GM12892 (cell line): ENCODE measurements around the gene FSTL4.

Experiments used
- DNase-seq: peaks from one replicate; pipeline ENCODE4 v3.0.0; 2011; ENCODE audit not compliant: insufficient read length
- FAIRE-seq: peaks from 2 replicates; lab custom pipeline; 2011; peaks lifted over from hg19 to GRCh38; lab: Jason Lieb, UNC
- POLR2A ChIP-seq: IDR thresholded peaks from 2 replicates; pipeline ENCODE4 v1.6.1; 2011; ENCODE audit warnings: low read depth, low read length, control low read depth
- POLR2AphosphoS5 ChIP-seq: IDR thresholded peaks from 2 replicates; pipeline ENCODE4 v1.6.1; 2011; ENCODE audit warnings: low read depth, low read length, control low read depth
- TAF1 ChIP-seq: IDR thresholded peaks from 2 replicates; pipeline ENCODE4 v1.6.1; 2011; ENCODE audit warnings: low read depth, mild to moderate bottlenecking, control low read depth, low read length, borderline replicate concordance

FSTL4 gene

GRCh38 chr5:133203317-133204305 is 408.7 kb downstream of the FSTL4 start:
- FAIRE-seq = no peak
- DNase-seq = no peak
- no peak for TF ChIP-seq TAF1
- no peak for TF ChIP-seq POLR2A
- no peak for TF ChIP-seq POLR2AphosphoS5

DNA sequence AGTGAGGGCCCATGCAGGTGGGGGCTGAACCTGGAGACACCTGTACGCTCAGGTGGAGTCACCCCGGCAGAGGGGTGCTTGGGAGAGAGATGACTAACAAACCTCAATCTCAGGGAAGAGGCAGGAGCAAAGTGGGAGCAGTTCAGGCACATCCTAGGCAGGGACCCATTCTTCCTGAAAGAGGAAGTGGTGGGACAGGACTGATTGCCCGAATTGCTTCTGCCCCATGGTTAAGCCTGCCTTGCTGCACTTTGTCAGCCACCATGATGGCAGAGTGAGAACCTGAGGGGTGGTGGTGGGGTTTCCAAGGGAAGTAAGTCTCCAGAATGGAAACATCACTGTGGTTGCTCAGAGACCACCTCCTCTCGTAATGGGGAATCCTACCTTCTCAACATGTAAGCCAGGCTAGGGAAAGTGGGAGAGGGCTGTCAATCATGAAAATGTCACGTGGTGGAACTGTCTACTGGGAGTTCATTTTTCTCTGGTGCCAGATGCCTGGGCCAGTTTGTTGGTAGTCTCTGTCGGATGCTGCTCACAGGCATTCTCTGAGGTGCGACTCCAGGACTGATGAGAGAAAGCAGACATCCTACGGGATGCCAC is 410.2 kb downstream of the FSTL4 start:
- TF ChIP-seq POLR2A (no peak), POLR2AphosphoS5 (no peak)
- DNase-seq = no peak
- FAIRE-seq = no peak

DNA sequence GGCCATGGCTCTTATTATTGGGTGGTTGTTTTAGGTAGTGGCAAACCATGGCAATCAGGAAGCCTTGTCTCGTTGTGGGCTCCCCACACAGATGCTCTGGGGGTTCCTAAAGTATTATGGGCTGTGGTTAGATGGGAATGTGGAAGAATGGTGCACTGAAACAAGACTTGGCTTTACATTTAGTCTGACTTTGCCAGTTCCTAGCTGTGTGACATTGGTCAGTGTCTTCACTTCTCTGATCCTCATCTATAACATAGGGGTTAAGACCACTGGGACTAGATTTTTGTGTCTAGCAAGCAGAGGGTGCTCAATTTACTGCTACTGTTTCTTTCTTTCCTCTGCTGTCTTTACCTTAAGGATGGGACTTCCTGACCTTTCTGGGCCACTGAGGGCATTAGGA is 411.0 kb downstream of the FSTL4 start:
- FAIRE-seq (no peak), DNase-seq (no peak)
- TF ChIP-seq POLR2A (no peak), POLR2AphosphoS5 (no peak), TAF1 (no peak)

- DNase-seq (no peak), FAIRE-seq (no peak)
- TF ChIP-seq POLR2AphosphoS5 = no peak
Measured at GRCh38 chr5:133200256-133200655, 412.1 kb downstream of the FSTL4 start.

DNA sequence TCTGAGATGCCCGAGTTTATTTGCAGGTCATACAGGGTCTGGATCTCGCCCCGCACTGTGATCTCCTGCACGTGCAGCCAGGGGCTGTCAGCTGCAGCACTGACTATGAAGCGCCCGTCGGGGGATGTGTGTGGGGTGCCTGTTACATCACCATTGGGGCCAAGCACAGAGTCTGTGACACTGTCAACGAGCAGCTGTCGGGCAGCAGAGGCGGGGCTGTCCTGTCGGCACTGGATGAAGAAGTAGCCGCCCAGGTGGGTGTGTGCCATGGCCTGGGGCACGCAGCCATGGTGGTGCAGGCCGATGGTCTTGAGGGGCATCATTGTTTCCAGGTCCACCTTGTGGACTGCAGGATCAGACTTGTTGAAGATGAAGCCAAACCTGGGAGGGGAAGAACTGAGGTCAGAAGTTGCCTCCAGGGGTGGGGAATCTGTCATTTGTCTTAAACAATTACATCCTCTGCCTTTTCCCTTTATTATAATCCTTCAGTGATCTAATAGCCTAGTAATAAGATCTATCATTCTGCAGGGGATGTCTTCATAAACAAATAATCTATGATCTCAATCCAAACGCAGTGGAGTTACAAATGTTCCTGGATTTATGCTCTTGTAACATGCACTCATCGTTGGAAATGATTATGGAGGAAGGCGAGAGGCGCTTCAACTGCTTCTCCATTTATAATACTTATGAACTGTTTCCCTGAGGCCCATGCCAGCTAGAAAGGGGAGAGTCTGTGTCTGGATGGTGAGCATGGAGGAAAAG is 412.7 kb downstream of the FSTL4 start:
- FAIRE-seq (no peak), DNase-seq (no peak)
- no peak for TF ChIP-seq TAF1
- no peak for TF ChIP-seq POLR2A
- TF ChIP-seq POLR2AphosphoS5 = no peak

GRCh38 chr5:133198511-133198910 is 413.8 kb downstream of the FSTL4 start:
- DNase-seq = no peak
- FAIRE-seq = no peak
- TF ChIP-seq TAF1 (no peak), POLR2A (no peak), POLR2AphosphoS5 (no peak)

GRCh38 chr5:133196441-133197085 is 415.8 kb downstream of the FSTL4 start:
- DNase-seq = no peak
- TF ChIP-seq POLR2A (no peak), POLR2AphosphoS5 (no peak), TAF1 (no peak)
- FAIRE-seq = no peak

DNA sequence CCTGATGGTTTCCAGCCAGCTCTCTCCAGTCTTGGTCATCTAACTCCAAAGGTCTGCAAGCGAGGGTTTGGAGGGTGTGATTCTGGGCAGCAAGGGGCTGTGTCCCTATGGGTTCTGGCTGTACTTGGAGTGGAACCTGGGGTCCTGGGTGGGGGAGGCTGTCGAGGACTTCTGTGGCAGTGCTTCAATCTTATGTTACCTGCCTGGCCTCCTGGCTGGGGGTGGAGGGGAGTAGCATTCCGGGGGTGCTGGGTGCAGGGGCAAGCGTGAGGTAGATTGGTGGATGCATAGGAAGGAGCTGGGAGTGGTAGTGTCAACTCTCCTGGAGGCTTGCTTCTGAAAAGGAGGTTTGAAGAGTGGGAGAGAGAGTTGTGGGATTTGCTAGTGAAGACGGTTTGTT is 417.1 kb downstream of the FSTL4 start:
- FAIRE-seq = no peak

GRCh38 chr5:133193794-133194193 is 418.5 kb downstream of the FSTL4 start:
- no peak for TF ChIP-seq TAF1
- TF ChIP-seq POLR2A = no peak
- TF ChIP-seq POLR2AphosphoS5 = no peak
- no peak for FAIRE-seq
- DNase-seq = no peak

More for the DNA sequence above, 417.1 kb downstream of the FSTL4 start:
- no peak for TF ChIP-seq POLR2AphosphoS5
- no peak for TF ChIP-seq TAF1
- no peak for TF ChIP-seq POLR2A
- no peak for DNase-seq

DNA sequence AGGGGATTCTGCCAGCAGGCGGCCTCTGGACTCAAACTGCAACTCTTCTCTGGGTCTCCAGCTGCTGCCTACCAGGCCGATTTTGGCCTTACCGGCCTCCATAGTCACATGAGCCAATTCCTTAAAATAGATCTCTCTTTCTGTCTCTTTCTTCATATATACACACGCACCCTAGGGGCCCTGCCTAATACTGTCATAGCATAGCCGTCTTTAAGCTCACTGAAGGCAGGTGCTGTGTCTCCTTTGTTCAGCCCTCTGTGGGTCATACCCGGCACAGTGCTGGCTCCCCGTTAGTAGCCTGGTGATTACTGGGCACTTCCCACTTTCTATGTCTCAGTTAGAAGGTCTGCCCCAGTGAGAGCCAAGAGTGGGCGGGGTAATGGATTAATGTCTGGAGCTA is 419.6 kb downstream of the FSTL4 start:
- DNase-seq (no peak), FAIRE-seq (no peak)
- TF ChIP-seq POLR2AphosphoS5 (no peak), POLR2A (no peak), TAF1 (no peak)

DNA sequence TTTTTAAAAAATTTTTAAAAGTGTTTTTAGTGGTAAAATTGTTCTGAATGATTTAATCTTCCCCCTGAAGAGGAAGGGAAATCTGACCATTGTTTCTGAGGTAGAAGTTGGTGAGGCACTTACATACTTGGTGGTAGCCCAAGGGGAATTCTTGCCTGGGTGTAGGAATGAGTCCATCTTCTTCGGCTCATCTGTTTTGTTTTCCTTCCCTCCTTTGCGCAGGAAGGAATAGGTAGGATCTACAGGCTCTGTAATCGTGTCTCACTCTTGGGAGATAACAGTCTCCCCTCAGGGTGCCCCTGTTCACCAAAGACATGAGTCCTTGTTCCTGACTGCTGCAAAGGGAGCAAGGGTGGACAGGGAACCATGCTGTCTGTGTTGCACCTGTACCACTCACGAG is 422.5 kb downstream of the FSTL4 start:
- FAIRE-seq = no peak

More for the DNA sequence above, 422.5 kb downstream of the FSTL4 start:
- DNase-seq = no peak
- TF ChIP-seq POLR2A (no peak), TAF1 (no peak), POLR2AphosphoS5 (no peak)
